CD4-positive, alpha-beta T cell (primary cell): ENCODE data around the gene TDRD1. TPM values are rescaled to one million over a fixed set of nuclear protein-coding genes. Genes with fewer than 3 reads are reported as not detected.

ENCODE experiments used
- ATAC-seq: fragments of 200-7000 bp; cut with Tn5 transposase; one replicate; pipeline ENCODE4 v1.10.0; 2022; ENCODE audit warnings: mild to moderate bottlenecking; ENCODE audit not compliant: poor library complexity
- CTCF ChIA-PET: fragments of 350-600 bp; sonication (Branson Sonifier 250); formaldehyde crosslinking; loops from one replicate; lab custom pipeline; 2021; ENCODE audit warnings: antibody characterized with exemption, inconsistent platforms; lab: Charles Lee
- POLR2A ChIA-PET: fragments of 350-600 bp; sonication (Branson Sonifier 250); formaldehyde crosslinking; loops from one replicate; lab custom pipeline; 2021; ENCODE audit warnings: antibody characterized with exemption, inconsistent platforms; lab: Charles Lee
- DNase-seq, 14 experiments: peaks; one replicate each; pipeline ENCODE4 v3.0.0-alpha.2; 2013 to 2020; ENCODE audit warnings: mixed read lengths in 2 of 14
- H3K27ac ChIP-seq, 2 donors: one replicate each; pipeline versions ENCODE4 v1.5.1 to v1.7.0; 2013; ENCODE audit warnings: low read length in 2 of 2, low read depth in 1 of 2, mild to moderate bottlenecking in 1 of 2
- H3K27me3 ChIP-seq, 2 experiments: 1 replicate in 1 of 2; 2 replicates in 1 of 2; pipeline versions ENCODE4 v1.6.1 to v1.7.0; 2013; ENCODE audit warnings: low read length in 2 of 2, control low read depth in 1 of 2, mild to moderate bottlenecking in 1 of 2, moderate library complexity in 1 of 2; ENCODE audit not compliant: insufficient read depth in 2 of 2, control insufficient read depth in 1 of 2
- H3K36me3 ChIP-seq: one replicate; pipeline ENCODE4 v1.6.1; 2013; ENCODE audit warnings: low read length, control low read depth; ENCODE audit not compliant: insufficient read depth
- H3K4me1 ChIP-seq: one replicate; pipeline ENCODE4 v1.6.1; 2013; ENCODE audit warnings: low read length, control low read depth; ENCODE audit not compliant: insufficient read depth
- H3K4me3 ChIP-seq: one replicate; pipeline ENCODE4 v1.5.1; 2013; ENCODE audit warnings: mild to moderate bottlenecking, low read length, moderate library complexity
- H3K9me3 ChIP-seq, 2 experiments: 1 replicate in 1 of 2; 2 replicates in 1 of 2; pipeline versions ENCODE4 v1.6.1 to v1.7.0; 2013; ENCODE audit warnings: low read length in 2 of 2, mild to moderate bottlenecking in 2 of 2, control low read depth in 1 of 2, moderate library complexity in 1 of 2; ENCODE audit not compliant: control insufficient read depth in 1 of 2, insufficient read depth in 1 of 2
- H3K27ac Mint-ChIP-seq: one replicate; pipeline ENCODE4 v1.8.0; 2020; ENCODE audit warnings: mixed read lengths
- H3K27me3 Mint-ChIP-seq: one replicate; pipeline ENCODE4 v1.8.0; 2021; ENCODE audit warnings: mixed read lengths
- H3K36me3 Mint-ChIP-seq: one replicate; pipeline ENCODE4 v1.8.0; 2021; ENCODE audit warnings: low read depth, mixed read lengths
- H3K4me1 Mint-ChIP-seq: one replicate; pipeline ENCODE4 v1.8.0; 2021; ENCODE audit warnings: low read depth, mixed read lengths
- H3K4me3 Mint-ChIP-seq: one replicate; pipeline ENCODE4 v1.8.0; 2020; ENCODE audit warnings: mild to moderate bottlenecking, mixed read lengths
- H3K9me3 Mint-ChIP-seq: one replicate; pipeline ENCODE4 v1.8.0; 2020; ENCODE audit warnings: mixed read lengths
- intact Hi-C, 2 experiments: fragments of 100-400 bp; cut with DNase I in 1 of 2; cut with micrococcal nuclease in 1 of 2; formaldehyde crosslinking; loops; one replicate each; pipeline versions ENCODE4 v1.15.1 to v1.9.0; 2023 to 2025; cut with DNase I, micrococcal nuclease
- total RNA-seq, 174 experiments: library from RNA in 2 of 174; stranded (reverse) in 2 of 174; gene quantifications; one replicate each; pipeline ENCODE4 v1.2.3 and lab custom pipeline; 2021 to 2026
- TF ChIP-seq, protein P1 (sequence below): fragments of 200-600 bp; IDR thresholded peaks from one replicate; pipeline ENCODE4 v1.8.0; 2022; ENCODE audit warnings: antibody characterized with exemption, mild to moderate bottlenecking

The TDRD1 gene
- total RNA-seq, 2 experiments from 2014 or later: not detected

DNA sequence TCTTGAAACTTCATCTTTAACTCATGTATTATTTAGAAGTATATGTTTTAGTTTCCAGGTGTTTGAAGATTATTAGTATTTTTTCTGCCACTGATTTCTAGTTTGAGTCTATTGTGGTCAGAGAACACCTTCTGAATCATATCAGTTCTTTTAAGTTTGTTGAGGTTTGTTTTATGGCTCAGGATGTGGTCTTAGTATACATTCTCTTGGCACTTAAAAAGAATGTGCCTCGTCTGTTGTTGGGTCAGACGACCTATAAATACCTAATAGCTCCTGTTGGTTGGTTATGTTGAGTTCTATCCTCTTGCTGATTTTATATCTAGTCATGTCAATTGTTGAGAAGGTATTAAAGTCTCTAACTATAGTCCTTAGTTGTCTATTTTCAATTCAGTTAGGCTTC lies 15.9 kb downstream of the TDRD1 start:
- POLR2A ChIA-PET: no interaction called here
- Mint-ChIP-seq H3K27me3 (peaks cover 46% of the 10 kb centered on the region), H3K36me3 (no peaks in the 10 kb centered on the region), H3K4me1 (peaks cover 10% of the 10 kb centered on the region), H3K4me3 (no peak overlapping the region), H3K9me3 (no peaks in the 10 kb centered on the region), H3K27ac (no peak overlapping the region)
- H3K27ac ChIP-seq: no peak overlapping the region
- H3K36me3 ChIP-seq: no peaks in the 10 kb centered on the region
- CTCF ChIA-PET: interaction anchor here (0.7 kb wide), 1 partner anchor 66 kb away, joined by 3 read pairs; no protein-coding TSS in a partner anchor
- intact Hi-C loops: no loop called here
- no peaks in the 10 kb centered on the region for H3K4me1 ChIP-seq
- no peaks in the 10 kb centered on the region for H3K9me3 ChIP-seq
- DNase-seq (peak in 1 of 14 experiments; percentile 4), ATAC-seq (no peak)
- no peak overlapping the region for H3K4me3 ChIP-seq
- TF ChIP-seq, protein P1, sequence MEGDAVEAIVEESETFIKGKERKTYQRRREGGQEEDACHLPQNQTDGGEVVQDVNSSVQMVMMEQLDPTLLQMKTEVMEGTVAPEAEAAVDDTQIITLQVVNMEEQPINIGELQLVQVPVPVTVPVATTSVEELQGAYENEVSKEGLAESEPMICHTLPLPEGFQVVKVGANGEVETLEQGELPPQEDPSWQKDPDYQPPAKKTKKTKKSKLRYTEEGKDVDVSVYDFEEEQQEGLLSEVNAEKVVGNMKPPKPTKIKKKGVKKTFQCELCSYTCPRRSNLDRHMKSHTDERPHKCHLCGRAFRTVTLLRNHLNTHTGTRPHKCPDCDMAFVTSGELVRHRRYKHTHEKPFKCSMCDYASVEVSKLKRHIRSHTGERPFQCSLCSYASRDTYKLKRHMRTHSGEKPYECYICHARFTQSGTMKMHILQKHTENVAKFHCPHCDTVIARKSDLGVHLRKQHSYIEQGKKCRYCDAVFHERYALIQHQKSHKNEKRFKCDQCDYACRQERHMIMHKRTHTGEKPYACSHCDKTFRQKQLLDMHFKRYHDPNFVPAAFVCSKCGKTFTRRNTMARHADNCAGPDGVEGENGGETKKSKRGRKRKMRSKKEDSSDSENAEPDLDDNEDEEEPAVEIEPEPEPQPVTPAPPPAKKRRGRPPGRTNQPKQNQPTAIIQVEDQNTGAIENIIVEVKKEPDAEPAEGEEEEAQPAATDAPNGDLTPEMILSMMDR: no peak
- peaks cover 4 to 9% of the 10 kb centered on the region in 2 experiments for H3K27me3 ChIP-seq

DNA sequence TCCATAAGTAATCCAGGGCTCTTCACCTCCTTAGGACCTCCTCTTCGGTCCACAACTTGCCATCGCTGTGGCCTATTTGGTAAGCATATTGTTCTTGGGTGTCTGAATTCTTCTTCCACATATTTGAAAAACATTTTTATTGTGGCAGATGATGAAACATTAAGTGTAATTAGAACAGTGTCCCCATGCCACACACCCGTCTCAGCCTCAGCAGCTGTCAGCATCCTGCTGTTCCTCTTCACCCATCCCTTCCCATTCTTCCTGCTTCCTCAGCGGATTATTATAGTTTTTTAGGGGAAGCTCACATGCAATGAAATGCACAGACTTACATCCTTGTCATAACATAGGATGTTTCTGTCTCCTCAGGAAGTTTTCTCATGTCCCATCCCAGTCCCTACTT lies 20.1 kb downstream of the TDRD1 start:
- no peak overlapping the region for H3K27ac Mint-ChIP-seq
- ChIA-PET CTCF (interaction anchor here (1.1 kb wide), 1 partner anchor 9 kb away, joined by 3 read pairs; no protein-coding TSS in a partner anchor), POLR2A (no interaction called here)
- ATAC-seq (no peak), DNase-seq (no peak)
- intact Hi-C loops: no loop called here
- no peaks in the 10 kb centered on the region for H3K9me3 Mint-ChIP-seq
- H3K9me3 ChIP-seq: no peaks in the 10 kb centered on the region
- peaks cover 4 to 13% of the 10 kb centered on the region in 2 experiments for H3K27me3 ChIP-seq
- H3K27me3 Mint-ChIP-seq: peaks cover 59% of the 10 kb centered on the region
- no peak overlapping the region for H3K4me3 ChIP-seq
- H3K4me1 Mint-ChIP-seq: peaks cover 10% of the 10 kb centered on the region
- no peak overlapping the region for H3K4me3 Mint-ChIP-seq
- no peaks in the 10 kb centered on the region for H3K36me3 ChIP-seq
- H3K36me3 Mint-ChIP-seq: no peaks in the 10 kb centered on the region
- TF ChIP-seq, protein P1: no peak
- H3K4me1 ChIP-seq: no peaks in the 10 kb centered on the region
- no peak overlapping the region for H3K27ac ChIP-seq

DNA sequence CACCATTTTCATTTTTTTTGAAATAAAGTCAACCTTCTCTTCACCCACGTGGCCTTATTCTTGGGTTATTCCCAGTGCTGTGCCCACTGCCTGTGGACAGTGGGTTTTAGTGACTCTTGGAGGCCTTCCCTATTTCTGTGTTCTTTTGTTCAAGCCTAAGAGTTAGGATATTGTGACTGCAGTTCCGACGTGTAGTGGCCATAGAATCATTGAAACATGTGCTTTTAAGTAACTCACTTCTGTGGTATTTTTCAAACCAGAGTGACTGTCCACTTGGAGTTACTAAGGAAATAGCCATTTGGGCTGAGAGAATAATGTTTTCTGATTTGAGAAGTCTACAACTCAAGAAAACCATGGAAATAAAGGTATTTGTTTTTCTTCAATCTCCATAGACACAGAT lies 23.7 kb downstream of the TDRD1 start:
- no peaks in the 10 kb centered on the region for H3K4me1 Mint-ChIP-seq
- TF ChIP-seq, protein P1: no peak
- no peaks in the 10 kb centered on the region for H3K4me1 ChIP-seq
- no peak overlapping the region for H3K4me3 ChIP-seq
- H3K27me3 Mint-ChIP-seq: peaks cover 40% of the 10 kb centered on the region
- H3K36me3 Mint-ChIP-seq: no peaks in the 10 kb centered on the region
- POLR2A ChIA-PET: no interaction called here
- intact Hi-C loops: no loop called here
- H3K27ac ChIP-seq: no peak overlapping the region
- H3K9me3 Mint-ChIP-seq: no peaks in the 10 kb centered on the region
- DNase-seq (no peak), ATAC-seq (no peak)
- H3K36me3 ChIP-seq: no peaks in the 10 kb centered on the region
- no peak overlapping the region for H3K4me3 Mint-ChIP-seq
- CTCF ChIA-PET: no interaction called here
- H3K27me3 ChIP-seq: peaks cover 4% of the 10 kb centered on the region in 2 experiments
- no peak overlapping the region for H3K27ac Mint-ChIP-seq
- no peaks in the 10 kb centered on the region for H3K9me3 ChIP-seq
